Activated naive CD4-positive, alpha-beta T cell treated with anti-CD3 and anti-CD28 coated beads, Interleukin-2, amount 50 U/mL, for 24 hours (primary cell): ENCODE data around the gene IPPK.

Experiments used
- H3K27ac Mint-ChIP-seq: one replicate; pipeline ENCODE4 v1.8.0; 2021; ENCODE audit warnings: mild to moderate bottlenecking, mixed read lengths
- H3K27me3 Mint-ChIP-seq: one replicate; pipeline ENCODE4 v1.8.0; 2021; ENCODE audit warnings: mixed read lengths
- H3K36me3 Mint-ChIP-seq: one replicate; pipeline ENCODE4 v1.8.0; 2021; ENCODE audit warnings: mixed read lengths
- H3K4me1 Mint-ChIP-seq: one replicate; pipeline ENCODE4 v1.8.0; 2021; ENCODE audit warnings: mixed read lengths
- H3K4me3 Mint-ChIP-seq: one replicate; pipeline ENCODE4 v1.8.0; 2021; ENCODE audit warnings: mild to moderate bottlenecking, mixed read lengths
- H3K9me3 Mint-ChIP-seq: one replicate; pipeline ENCODE4 v1.8.0; 2021; ENCODE audit warnings: mixed read lengths

IPPK gene

DNA sequence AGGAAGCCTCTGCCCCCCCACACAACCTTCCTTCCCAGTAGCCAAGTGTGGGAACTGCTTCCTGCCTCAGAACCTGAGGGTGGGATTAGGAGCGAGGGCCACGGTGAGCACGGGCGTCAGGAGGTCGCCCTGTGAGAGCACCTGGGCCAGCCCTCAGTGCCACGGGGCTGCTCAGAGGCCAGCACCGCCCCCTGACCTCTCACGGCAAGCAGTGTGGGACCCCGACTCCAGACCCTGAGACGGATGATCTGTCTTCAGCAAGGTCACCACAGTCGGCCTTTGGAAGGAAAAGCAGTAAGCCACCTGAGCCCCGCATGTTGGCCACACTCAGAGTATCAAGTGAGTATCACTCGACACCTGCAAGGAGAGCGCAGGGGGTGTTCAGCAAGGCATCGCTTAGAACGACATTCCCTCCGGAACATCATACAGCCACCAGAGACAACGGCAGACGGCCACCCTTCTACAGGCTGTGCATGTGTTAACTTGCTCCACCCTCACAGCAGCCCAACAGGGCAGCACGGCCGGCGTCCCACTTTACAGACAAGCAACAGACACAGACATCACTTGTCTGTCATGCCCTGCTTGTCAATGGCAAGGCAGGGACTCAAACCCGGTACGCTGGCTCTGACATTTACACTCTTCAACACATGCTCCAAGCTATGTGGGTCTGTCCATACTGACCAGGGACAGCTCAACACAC lies 50.2 kb downstream of the IPPK start:
- Mint-ChIP-seq H3K36me3 (peaks cover 7% of the 10 kb centered on the region), H3K27me3 (no peaks in the 10 kb centered on the region), H3K4me3 (no peak overlapping the region), H3K27ac (no peak overlapping the region), H3K9me3 (no peaks in the 10 kb centered on the region), H3K4me1 (no peaks in the 10 kb centered on the region)

- Mint-ChIP-seq H3K4me1 (no peaks in the 10 kb centered on the region), H3K4me3 (no peak overlapping the region), H3K36me3 (peaks cover 4% of the 10 kb centered on the region), H3K9me3 (no peaks in the 10 kb centered on the region), H3K27ac (no peak overlapping the region), H3K27me3 (no peaks in the 10 kb centered on the region)
Measured at GRCh38 chr9:92618633-92619225, 51.2 kb downstream of the IPPK start.

GRCh38 chr9:92617951-92618510 lies 51.9 kb downstream of the IPPK start:
- no peaks in the 10 kb centered on the region for H3K27me3 Mint-ChIP-seq
- H3K9me3 Mint-ChIP-seq, result no peaks in the 10 kb centered on the region
- H3K36me3 Mint-ChIP-seq, result peaks cover 4% of the 10 kb centered on the region
- no peak overlapping the region for H3K4me3 Mint-ChIP-seq
- H3K4me1 Mint-ChIP-seq, result no peaks in the 10 kb centered on the region
- no peak overlapping the region for H3K27ac Mint-ChIP-seq

DNA sequence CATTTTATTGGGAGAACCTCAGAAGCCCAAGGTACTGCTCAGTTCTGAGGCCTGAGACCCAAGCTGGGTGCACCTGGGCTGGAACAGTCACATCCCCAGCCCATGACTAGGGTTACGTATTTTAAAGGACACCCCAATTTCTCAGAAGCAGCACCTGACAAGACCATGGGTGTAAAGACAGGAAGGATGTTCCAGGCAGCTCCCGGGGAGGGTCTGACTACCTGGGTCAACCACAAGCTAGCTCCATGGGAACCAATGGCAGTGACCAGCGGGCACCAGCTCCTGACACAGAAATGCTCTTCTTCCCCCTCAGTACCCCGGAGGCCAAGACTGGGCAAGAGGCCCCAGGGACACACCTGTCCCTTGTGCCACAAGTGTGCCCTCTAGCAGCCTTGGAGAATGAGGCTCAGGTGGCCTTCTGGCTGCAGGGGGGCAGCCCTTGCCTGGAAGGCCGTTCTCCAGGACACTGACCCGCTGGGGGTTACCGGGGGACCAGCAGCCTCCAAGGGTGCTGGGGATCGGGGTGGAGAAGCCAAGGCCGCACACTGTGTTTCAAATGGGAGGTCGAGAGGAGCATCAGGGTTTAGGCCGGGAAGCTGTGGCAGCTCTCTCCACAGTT lies 52.6 kb downstream of the IPPK start:
- no peaks in the 10 kb centered on the region for H3K27me3 Mint-ChIP-seq
- no peak overlapping the region for H3K4me3 Mint-ChIP-seq
- no peaks in the 10 kb centered on the region for H3K9me3 Mint-ChIP-seq
- H3K27ac Mint-ChIP-seq, result no peak overlapping the region
- peaks cover 4% of the 10 kb centered on the region for H3K36me3 Mint-ChIP-seq
- H3K4me1 Mint-ChIP-seq, result no peaks in the 10 kb centered on the region

- Mint-ChIP-seq H3K27me3 (no peaks in the 10 kb centered on the region), H3K27ac (no peak overlapping the region), H3K36me3 (peaks cover 6% of the 10 kb centered on the region)
Measured at GRCh38 chr9:92616655-92617111, 53.2 kb downstream of the IPPK start.

GRCh38 chr9:92616199-92616641 lies 53.7 kb downstream of the IPPK start:
- H3K36me3 Mint-ChIP-seq, result peaks cover 6% of the 10 kb centered on the region
- H3K9me3 Mint-ChIP-seq, result no peaks in the 10 kb centered on the region
- H3K4me1 Mint-ChIP-seq, result no peaks in the 10 kb centered on the region
- no peaks in the 10 kb centered on the region for H3K27me3 Mint-ChIP-seq
- no peak overlapping the region for H3K4me3 Mint-ChIP-seq
- H3K27ac Mint-ChIP-seq, result no peak overlapping the region

More at GRCh38 chr9:92616655-92617111, 53.2 kb downstream of the IPPK start:
- no peaks in the 10 kb centered on the region for H3K9me3 Mint-ChIP-seq
- H3K4me3 Mint-ChIP-seq, result no peak overlapping the region
- H3K4me1 Mint-ChIP-seq, result no peaks in the 10 kb centered on the region

- Mint-ChIP-seq H3K27me3 (no peaks in the 10 kb centered on the region), H3K27ac (no peak overlapping the region), H3K4me1 (no peaks in the 10 kb centered on the region), H3K36me3 (peaks cover 6% of the 10 kb centered on the region), H3K9me3 (no peaks in the 10 kb centered on the region), H3K4me3 (no peak overlapping the region)
Measured at GRCh38 chr9:92615790-92616189, 54.1 kb downstream of the IPPK start.

- no peaks in the 10 kb centered on the region for H3K27me3 Mint-ChIP-seq
- H3K27ac Mint-ChIP-seq, result no peak overlapping the region
- H3K36me3 Mint-ChIP-seq, result peaks cover 6% of the 10 kb centered on the region
- H3K4me1 Mint-ChIP-seq, result no peaks in the 10 kb centered on the region
- H3K9me3 Mint-ChIP-seq, result no peaks in the 10 kb centered on the region
- no peak overlapping the region for H3K4me3 Mint-ChIP-seq
Measured at GRCh38 chr9:92614763-92615461, 55.0 kb downstream of the IPPK start.

DNA sequence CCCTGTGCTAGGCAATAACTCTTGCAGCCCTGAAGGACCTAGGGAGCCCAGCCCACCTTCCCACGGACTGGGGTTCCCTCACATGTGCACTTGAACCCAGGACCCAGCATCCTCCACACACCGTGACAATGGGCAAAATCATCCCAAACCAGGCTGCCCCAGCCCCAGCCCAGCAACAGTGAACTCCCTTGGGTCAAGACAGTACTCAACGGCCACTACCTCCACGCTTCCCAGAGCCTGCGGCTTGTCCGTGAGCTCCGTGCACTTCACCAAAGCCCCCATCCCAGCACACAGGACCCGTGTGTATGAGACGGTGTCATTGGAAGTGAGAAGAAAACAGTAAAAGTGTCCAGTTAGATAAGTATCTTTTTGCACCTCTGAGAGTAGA lies 55.8 kb downstream of the IPPK start:
- Mint-ChIP-seq H3K27me3 (no peaks in the 10 kb centered on the region), H3K9me3 (no peaks in the 10 kb centered on the region), H3K4me1 (no peaks in the 10 kb centered on the region), H3K27ac (no peak overlapping the region), H3K36me3 (peaks cover 6% of the 10 kb centered on the region), H3K4me3 (no peak overlapping the region)

DNA sequence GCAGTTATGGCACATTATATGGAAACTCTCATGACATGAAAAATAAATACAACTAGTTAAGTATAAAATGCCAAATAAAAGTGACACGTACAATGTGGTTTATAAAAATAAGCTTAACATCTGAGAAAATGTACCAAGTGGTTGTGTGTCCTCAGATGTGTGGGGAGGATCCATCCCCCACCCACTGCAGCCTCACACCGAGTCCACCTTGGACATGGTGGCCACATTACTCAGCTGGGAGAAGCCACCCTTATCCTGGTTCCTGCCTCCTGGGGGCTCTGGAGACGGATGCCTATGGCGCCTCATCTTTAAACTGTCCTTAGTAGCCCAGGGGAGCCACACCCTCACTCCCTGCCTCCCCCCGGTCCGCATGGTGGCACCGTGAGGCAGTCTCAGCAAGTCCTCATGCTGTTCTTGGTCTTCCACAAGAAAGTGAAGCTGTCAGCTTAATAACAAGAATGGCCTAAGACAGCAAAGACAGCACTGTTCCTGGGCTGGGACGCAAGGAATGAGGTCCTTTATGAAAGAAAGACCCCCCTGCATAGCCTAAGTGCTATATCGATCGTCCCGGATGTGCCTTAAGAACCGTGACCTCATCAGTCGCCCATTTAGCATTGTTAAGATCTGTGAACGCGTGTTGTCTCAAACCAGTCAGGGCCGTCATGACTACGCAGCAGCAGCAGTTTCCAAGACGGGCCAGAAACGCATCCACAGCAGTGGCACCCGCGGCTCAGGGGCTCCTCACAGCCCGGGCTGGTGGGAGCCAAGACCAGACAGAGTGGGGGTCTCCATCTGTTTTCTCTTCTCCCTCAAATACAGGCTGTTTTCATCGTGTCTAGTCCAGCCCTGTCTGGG lies 56.4 kb downstream of the IPPK start:
- H3K4me3 Mint-ChIP-seq, result no peak overlapping the region
- no peak overlapping the region for H3K27ac Mint-ChIP-seq
- H3K27me3 Mint-ChIP-seq, result no peaks in the 10 kb centered on the region
- H3K36me3 Mint-ChIP-seq, result peaks cover 6% of the 10 kb centered on the region
- no peaks in the 10 kb centered on the region for H3K9me3 Mint-ChIP-seq
- H3K4me1 Mint-ChIP-seq, result no peaks in the 10 kb centered on the region

GRCh38 chr9:92612816-92613215 lies 57.1 kb downstream of the IPPK start:
- H3K4me1 Mint-ChIP-seq, result no peaks in the 10 kb centered on the region
- H3K4me3 Mint-ChIP-seq, result no peak overlapping the region
- peaks cover 6% of the 10 kb centered on the region for H3K36me3 Mint-ChIP-seq
- H3K27ac Mint-ChIP-seq, result no peak overlapping the region
- no peaks in the 10 kb centered on the region for H3K27me3 Mint-ChIP-seq
- H3K9me3 Mint-ChIP-seq, result no peaks in the 10 kb centered on the region

- Mint-ChIP-seq H3K27ac (no peak overlapping the region), H3K4me3 (no peak overlapping the region), H3K4me1 (no peaks in the 10 kb centered on the region), H3K36me3 (peaks cover 5% of the 10 kb centered on the region), H3K9me3 (no peaks in the 10 kb centered on the region), H3K27me3 (no peaks in the 10 kb centered on the region)
Measured at GRCh38 chr9:92612292-92612691, 57.6 kb downstream of the IPPK start.

DNA sequence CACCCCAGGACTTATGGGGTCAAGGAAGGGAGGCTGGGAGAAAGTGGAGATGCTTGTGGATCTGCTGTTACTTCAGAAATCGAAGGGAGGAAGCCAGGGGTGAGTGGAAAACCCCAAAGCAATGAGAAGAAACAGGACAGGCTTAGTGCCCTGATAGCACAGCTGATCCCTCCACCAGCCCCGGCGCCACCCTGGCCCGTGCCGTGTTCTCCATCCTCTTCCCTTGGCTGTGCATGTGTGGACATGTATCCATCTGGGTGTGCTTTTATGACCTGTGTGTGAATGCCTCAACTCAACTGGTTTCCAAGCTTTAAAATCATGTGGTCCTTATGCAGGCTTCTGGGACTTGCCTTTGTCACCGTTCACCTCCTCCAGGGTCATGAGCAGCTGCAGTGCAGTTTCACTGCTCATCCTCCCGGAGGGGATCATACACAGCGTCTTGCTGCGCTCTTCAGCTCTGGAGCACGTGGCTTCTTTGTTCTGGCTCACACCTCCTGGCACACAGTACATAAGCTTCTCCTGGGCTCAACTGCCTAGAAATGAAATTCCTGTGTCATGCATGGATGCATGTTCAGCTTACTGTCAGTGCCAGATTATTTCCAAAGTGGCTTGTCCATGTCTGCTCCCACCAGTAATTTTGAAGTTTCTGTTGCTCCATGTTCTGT lies 58.2 kb downstream of the IPPK start:
- H3K4me1 Mint-ChIP-seq, result no peaks in the 10 kb centered on the region
- peaks cover 5% of the 10 kb centered on the region for H3K36me3 Mint-ChIP-seq
- no peaks in the 10 kb centered on the region for H3K9me3 Mint-ChIP-seq
- H3K27ac Mint-ChIP-seq, result no peak overlapping the region
- H3K4me3 Mint-ChIP-seq, result no peak overlapping the region
- no peaks in the 10 kb centered on the region for H3K27me3 Mint-ChIP-seq
